ENCODE measurements around the gene SYT14.

Gene SYT14

DNA sequence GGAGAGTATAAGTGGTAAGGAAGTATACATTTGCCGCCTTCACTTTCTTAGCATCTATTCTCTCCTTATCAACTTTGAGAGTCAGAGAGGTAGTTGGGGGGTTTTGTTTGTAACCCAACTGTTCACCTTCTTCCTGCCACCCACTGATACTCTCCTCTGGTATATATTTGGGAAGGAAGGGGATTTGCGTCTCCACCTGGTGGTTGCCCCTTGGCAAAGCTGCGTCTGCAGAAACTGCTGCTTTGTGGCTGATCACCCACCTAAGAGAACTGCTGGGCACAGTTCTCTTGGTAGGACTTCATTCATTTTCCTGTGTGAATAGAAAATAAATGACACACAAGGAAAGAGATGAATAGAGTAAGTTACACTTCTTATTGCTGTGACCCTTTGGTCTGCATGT lies 87.0 kb downstream of the SYT14 start:
- H3K9me3 ChIP-seq (ENCODE audit: insufficient read depth, low read length): no peaks in the 10 kb centered on the region
- no peaks in the 10 kb centered on the region for H3K36me3 ChIP-seq (replicated peaks; ENCODE audit: low read depth, low read length)
- H3K27ac ChIP-seq (ENCODE audit: low read length): no peak overlapping the region
- H3K4me3 ChIP-seq (ENCODE audit: low read length): no peak overlapping the region
- no peaks in the 10 kb centered on the region for H3K4me1 ChIP-seq (ENCODE audit: low read length)
- no peak overlapping the region for H3K4me2 ChIP-seq (ENCODE audit: low read length)
- no peak for TF ChIP-seq EZH2phosphoT487 (IDR thresholded peaks at IDR 0.05; ENCODE audit: low read depth)
- TF ChIP-seq, protein P1, sequence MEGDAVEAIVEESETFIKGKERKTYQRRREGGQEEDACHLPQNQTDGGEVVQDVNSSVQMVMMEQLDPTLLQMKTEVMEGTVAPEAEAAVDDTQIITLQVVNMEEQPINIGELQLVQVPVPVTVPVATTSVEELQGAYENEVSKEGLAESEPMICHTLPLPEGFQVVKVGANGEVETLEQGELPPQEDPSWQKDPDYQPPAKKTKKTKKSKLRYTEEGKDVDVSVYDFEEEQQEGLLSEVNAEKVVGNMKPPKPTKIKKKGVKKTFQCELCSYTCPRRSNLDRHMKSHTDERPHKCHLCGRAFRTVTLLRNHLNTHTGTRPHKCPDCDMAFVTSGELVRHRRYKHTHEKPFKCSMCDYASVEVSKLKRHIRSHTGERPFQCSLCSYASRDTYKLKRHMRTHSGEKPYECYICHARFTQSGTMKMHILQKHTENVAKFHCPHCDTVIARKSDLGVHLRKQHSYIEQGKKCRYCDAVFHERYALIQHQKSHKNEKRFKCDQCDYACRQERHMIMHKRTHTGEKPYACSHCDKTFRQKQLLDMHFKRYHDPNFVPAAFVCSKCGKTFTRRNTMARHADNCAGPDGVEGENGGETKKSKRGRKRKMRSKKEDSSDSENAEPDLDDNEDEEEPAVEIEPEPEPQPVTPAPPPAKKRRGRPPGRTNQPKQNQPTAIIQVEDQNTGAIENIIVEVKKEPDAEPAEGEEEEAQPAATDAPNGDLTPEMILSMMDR (IDR thresholded peaks at IDR 0.05; ENCODE audit: low read depth, low read length): peak; percentile 18; the same call in 1 of the 2 replicates
- H3K27me3 ChIP-seq (ENCODE audit: low read depth, low read length): peaks cover 26% of the 10 kb centered on the region
- H4K20me1 ChIP-seq (ENCODE audit: insufficient read depth, low read length): no peaks in the 10 kb centered on the region
- no peak overlapping the region for H2AFZ ChIP-seq (ENCODE audit: low read depth, low read length)
- H3K9ac ChIP-seq (ENCODE audit: low read length): no peak overlapping the region
- no peaks in the 10 kb centered on the region for H3K79me2 ChIP-seq (ENCODE audit: low read length)

DNA sequence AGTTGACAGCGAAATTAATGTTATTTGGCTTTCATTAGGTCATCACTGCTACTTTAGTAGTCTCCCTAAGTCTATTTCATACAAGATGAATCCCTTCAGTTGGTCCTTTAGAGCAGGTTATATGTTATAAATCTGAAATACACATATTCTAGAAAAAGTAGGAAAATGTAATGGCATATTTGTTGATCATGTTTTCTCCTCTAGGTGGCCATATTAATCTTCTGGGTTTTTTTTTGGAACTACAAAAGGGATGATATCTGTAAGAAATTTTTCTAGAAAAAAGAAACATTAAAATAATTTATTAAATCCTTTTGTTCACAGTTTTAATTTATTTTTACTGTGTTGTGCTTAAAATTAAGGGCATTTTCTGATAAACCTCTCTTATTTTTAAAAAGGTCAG lies 87.9 kb downstream of the SYT14 start:
- no peaks in the 10 kb centered on the region for H3K9me3 ChIP-seq (ENCODE audit: insufficient read depth, low read length)
- no peak overlapping the region for H3K9ac ChIP-seq (ENCODE audit: low read length)
- TF ChIP-seq, protein P1 (IDR thresholded peaks at IDR 0.05; ENCODE audit: low read depth, low read length): peak; percentile 23; the same call in 1 of the 2 replicates
- TF ChIP-seq EZH2phosphoT487 (IDR thresholded peaks at IDR 0.05; ENCODE audit: low read depth): no peak
- no peaks in the 10 kb centered on the region for H3K36me3 ChIP-seq (replicated peaks; ENCODE audit: low read depth, low read length)
- peaks cover 26% of the 10 kb centered on the region for H3K27me3 ChIP-seq (ENCODE audit: low read depth, low read length)
- no peak overlapping the region for H3K4me3 ChIP-seq (ENCODE audit: low read length)
- H3K4me1 ChIP-seq (ENCODE audit: low read length): no peaks in the 10 kb centered on the region
- no peak overlapping the region for H2AFZ ChIP-seq (ENCODE audit: low read depth, low read length)
- H3K79me2 ChIP-seq (ENCODE audit: low read length): no peaks in the 10 kb centered on the region
- H3K27ac ChIP-seq (ENCODE audit: low read length): no peak overlapping the region
- H4K20me1 ChIP-seq (ENCODE audit: insufficient read depth, low read length): no peaks in the 10 kb centered on the region
- H3K4me2 ChIP-seq (ENCODE audit: low read length): no peak overlapping the region

DNA sequence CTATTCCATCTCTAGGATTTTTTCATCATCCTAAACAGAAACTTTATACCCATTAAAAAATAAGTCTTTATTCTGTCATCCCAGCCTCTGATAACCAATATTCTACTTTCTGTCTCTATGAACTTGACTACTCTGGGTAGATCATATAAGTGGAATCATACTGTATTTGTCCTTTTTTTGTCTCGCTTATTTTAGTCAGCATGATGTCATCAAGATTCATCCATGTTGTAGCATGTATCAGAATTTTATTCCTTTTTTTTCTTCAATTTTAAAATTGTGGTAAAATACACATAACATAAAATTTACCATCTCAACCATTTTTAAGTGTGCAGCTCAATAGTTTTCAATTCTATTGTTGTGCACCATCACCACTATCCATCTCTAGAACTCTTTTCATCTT lies 90.0 kb downstream of the SYT14 start:
- no peaks in the 10 kb centered on the region for H4K20me1 ChIP-seq (ENCODE audit: insufficient read depth, low read length)
- no peak overlapping the region for H3K4me2 ChIP-seq (ENCODE audit: low read length)
- TF ChIP-seq, protein P1 (IDR thresholded peaks at IDR 0.05; ENCODE audit: low read depth, low read length): no peak
- no peak for TF ChIP-seq EZH2phosphoT487 (IDR thresholded peaks at IDR 0.05; ENCODE audit: low read depth)

DNA sequence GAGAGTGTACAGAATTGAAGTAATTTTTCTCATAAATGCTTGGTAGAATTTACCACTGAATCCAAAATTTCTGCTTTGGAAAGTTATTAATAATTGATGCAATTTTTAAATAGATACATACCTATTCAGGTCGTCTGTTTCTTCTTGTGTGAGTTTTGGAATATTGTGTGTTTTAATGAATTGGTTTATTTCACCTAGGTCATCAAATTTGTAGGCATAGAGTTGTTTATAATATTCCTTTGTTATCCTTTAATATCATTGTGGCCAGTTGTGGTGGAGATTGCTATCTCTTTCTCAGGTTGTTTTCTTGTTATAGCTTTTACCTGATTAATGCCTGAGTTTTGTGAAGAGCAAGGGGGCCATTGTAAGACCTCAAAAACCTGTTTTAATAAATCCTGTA lies 93.5 kb downstream of the SYT14 start:
- Histone ChIP-seq H2AFZ (ENCODE audit: low read depth, low read length) (no peak overlapping the region), H3K4me1 (ENCODE audit: low read length) (no peaks in the 10 kb centered on the region), H3K9me3 (ENCODE audit: insufficient read depth, low read length) (no peaks in the 10 kb centered on the region), H3K9ac (ENCODE audit: low read length) (no peak overlapping the region), H3K36me3 (replicated peaks; ENCODE audit: low read depth, low read length) (no peaks in the 10 kb centered on the region), H3K79me2 (ENCODE audit: low read length) (no peaks in the 10 kb centered on the region), H3K27me3 (ENCODE audit: low read depth, low read length) (0 out of 2 replicates have a peak, but pooled peaks cover 5% of the 10 kb centered on the region), H4K20me1 (ENCODE audit: insufficient read depth, low read length) (no peaks in the 10 kb centered on the region), H3K4me3 (ENCODE audit: low read length) (no peak overlapping the region), H3K27ac (ENCODE audit: low read length) (no peak overlapping the region), H3K4me2 (ENCODE audit: low read length) (no peak overlapping the region)
- TF ChIP-seq, protein P1 (IDR thresholded peaks at IDR 0.05; ENCODE audit: low read depth, low read length): no peak
- TF ChIP-seq EZH2phosphoT487 (IDR thresholded peaks at IDR 0.05; ENCODE audit: low read depth): no peak

More for the DNA sequence above, 90.0 kb downstream of the SYT14 start:
- H3K9me3 ChIP-seq (ENCODE audit: insufficient read depth, low read length): no peaks in the 10 kb centered on the region
- no peak overlapping the region for H3K4me3 ChIP-seq (ENCODE audit: low read length)
- H3K36me3 ChIP-seq (replicated peaks; ENCODE audit: low read depth, low read length): no peaks in the 10 kb centered on the region
- H3K4me1 ChIP-seq (ENCODE audit: low read length): no peaks in the 10 kb centered on the region
- peaks cover 26% of the 10 kb centered on the region for H3K27me3 ChIP-seq (ENCODE audit: low read depth, low read length)
- no peak overlapping the region for H3K27ac ChIP-seq (ENCODE audit: low read length)
- no peaks in the 10 kb centered on the region for H3K79me2 ChIP-seq (ENCODE audit: low read length)
- H3K9ac ChIP-seq (ENCODE audit: low read length): no peak overlapping the region
- H2AFZ ChIP-seq (ENCODE audit: low read depth, low read length): no peak overlapping the region
